Measurements from ENCODE around the gene NUBP2. TPM values are rescaled to one million over a fixed set of nuclear protein-coding genes. Genes with fewer than 3 reads are reported as not detected.

NUBP2 gene
- total RNA-seq, 1 experiment from 2014 or later, result 103 TPM

GRCh38 chr16:1816396-1817275 is 33.9 kb downstream of the NUBP2 start:
- no peaks in the 10 kb centered on the region for H4K20me1 ChIP-seq (ENCODE audit: insufficient read depth)
- H3K27me3 ChIP-seq (ENCODE audit: insufficient read depth, low read length), result no peaks in the 10 kb centered on the region
- intact Hi-C loops (cut with micrococcal nuclease), result no loop called here
- no peak overlapping the region for H2AFZ ChIP-seq (ENCODE audit: low read depth, low read length, poor library complexity, severe bottlenecking)
- no peaks in the 10 kb centered on the region for H3K9me2 ChIP-seq (ENCODE audit: insufficient read depth)
- POLR2A ChIA-PET, result no interaction called here
- H3K4me3 ChIP-seq (replicated peaks in 1 of 2; ENCODE audit: low read depth in 1 of 2, low read length in 2 of 2), result no peak overlapping the region
- RAD21 ChIA-PET (ENCODE audit: low non-redundant PET in 1 of 2, low total read pairs in 2 of 2, uncharacterized antibody in 2 of 2, unreplicated experiment in 2 of 2), result no interaction called here
- no TSS peak for BruUV-seq (replicated peaks)
- CTCF ChIA-PET, result no interaction called here
- H3K4me1 ChIP-seq (ENCODE audit: control insufficient read depth in 1 of 2, insufficient read depth in 2 of 2, low read length in 2 of 2), result peaks cover 6 to 10% of the 10 kb centered on the region in 2 experiments; a peak in 3 of 4 replicates
- ATAC-seq (no peak), DNase-seq (ENCODE audit: low read depth, low spot score) (no peak)
- no peaks in the 10 kb centered on the region for H3K9me3 ChIP-seq (ENCODE audit: control insufficient read depth in 1 of 2, insufficient read depth in 1 of 2, low read depth in 1 of 2, low read length in 2 of 2)
- TF ChIP-seq EGR1 (IDR thresholded peaks at IDR 0.05; ENCODE audit: low read depth) (no peak), SRF (IDR thresholded peaks at IDR 0.05; ENCODE audit: low read depth) (no peak), ZFX (IDR thresholded peaks at IDR 0.05) (no peak), EZH2phosphoT487 (IDR thresholded peaks at IDR 0.05; ENCODE audit: borderline replicate concordance) (no peak), JUND (IDR thresholded peaks at IDR 0.05) (no peak), SP1 (IDR thresholded peaks at IDR 0.05; ENCODE audit: low read depth) (no peak), CBX3 (IDR thresholded peaks at IDR 0.05; ENCODE audit: low read depth) (no peak), ZBTB33 (IDR thresholded peaks at IDR 0.05; ENCODE audit: extremely low read depth, insufficient replicate concordance, low read length) (no peak), TCF7L2 (IDR thresholded peaks at IDR 0.05; ENCODE audit: borderline replicate concordance, extremely low read depth, insufficient read depth, insufficient read length) (no peak), ELF1 (IDR thresholded peaks at IDR 0.05; ENCODE audit: borderline replicate concordance, low read depth) (no peak), EZH2 (IDR thresholded peaks at IDR 0.05) (no peak), ATF3 (IDR thresholded peaks at IDR 0.05) (no peak), SIN3A (IDR thresholded peaks at IDR 0.05; ENCODE audit: low read depth) (no peak)
- TF ChIP-seq, protein P1, sequence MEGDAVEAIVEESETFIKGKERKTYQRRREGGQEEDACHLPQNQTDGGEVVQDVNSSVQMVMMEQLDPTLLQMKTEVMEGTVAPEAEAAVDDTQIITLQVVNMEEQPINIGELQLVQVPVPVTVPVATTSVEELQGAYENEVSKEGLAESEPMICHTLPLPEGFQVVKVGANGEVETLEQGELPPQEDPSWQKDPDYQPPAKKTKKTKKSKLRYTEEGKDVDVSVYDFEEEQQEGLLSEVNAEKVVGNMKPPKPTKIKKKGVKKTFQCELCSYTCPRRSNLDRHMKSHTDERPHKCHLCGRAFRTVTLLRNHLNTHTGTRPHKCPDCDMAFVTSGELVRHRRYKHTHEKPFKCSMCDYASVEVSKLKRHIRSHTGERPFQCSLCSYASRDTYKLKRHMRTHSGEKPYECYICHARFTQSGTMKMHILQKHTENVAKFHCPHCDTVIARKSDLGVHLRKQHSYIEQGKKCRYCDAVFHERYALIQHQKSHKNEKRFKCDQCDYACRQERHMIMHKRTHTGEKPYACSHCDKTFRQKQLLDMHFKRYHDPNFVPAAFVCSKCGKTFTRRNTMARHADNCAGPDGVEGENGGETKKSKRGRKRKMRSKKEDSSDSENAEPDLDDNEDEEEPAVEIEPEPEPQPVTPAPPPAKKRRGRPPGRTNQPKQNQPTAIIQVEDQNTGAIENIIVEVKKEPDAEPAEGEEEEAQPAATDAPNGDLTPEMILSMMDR (IDR thresholded peaks at IDR 0.05 in 2 of 3, conservative IDR thresholded peaks at IDR 0.05 in 1 of 3; ENCODE audit: borderline replicate concordance in 1 of 3, insufficient read depth in 1 of 3, low read depth in 2 of 3, low read length in 2 of 3), result no peak
- H3K27ac ChIP-seq (ENCODE audit: low read depth, low read length), result no peak overlapping the region
- H3K9ac ChIP-seq (ENCODE audit: low read length), result no peak overlapping the region
- 0 out of 4 replicates have a peak, but pooled peaks cover 2 to 5% of the 10 kb centered on the region in 2 experiments for H3K36me3 ChIP-seq (ENCODE audit: control insufficient read depth in 1 of 2, insufficient read depth in 2 of 2, low read length in 2 of 2)
- H3K4me2 ChIP-seq (ENCODE audit: low read length), result no peak overlapping the region
- H3K79me2 ChIP-seq (ENCODE audit: insufficient read depth, low read length), result no peaks in the 10 kb centered on the region
